CD4-positive, CD25-positive, alpha-beta regulatory T cell (primary cell): ENCODE measurements around the gene TYK2. TPM values are rescaled to one million over a fixed set of nuclear protein-coding genes. Genes with fewer than 3 reads are reported as not detected.
"Not testable (repeated sequence)": the region's sequence is repeated elsewhere in the genome, so short reads cannot be mapped to it uniquely, and the experiment has no call there.

Experiments
- ATAC-seq, 2 donors: fragments of 150-1000 bp; cut with Tn5 transposase; one replicate each; pipeline ENCODE4 v1.10.0; 2021; ENCODE audit warnings: low read depth in 2 of 2, moderate number of reproducible peaks in 2 of 2, moderate library complexity in 1 of 2
- DNase-seq, 3 donors: peaks; one replicate each; pipeline versions ENCODE4 v3.0.0 to v3.0.0-alpha.2; 2012 to 2022; ENCODE audit warnings: mixed read lengths in 1 of 3
- H3K27ac ChIP-seq: one replicate; pipeline ENCODE4 v1.7.0; 2013; ENCODE audit warnings: mild to moderate bottlenecking, low read length; ENCODE audit not compliant: insufficient read depth, poor library complexity, severe bottlenecking
- H3K27me3 ChIP-seq: one replicate; pipeline ENCODE4 v1.7.0; 2013; ENCODE audit warnings: low read length; ENCODE audit not compliant: control insufficient read depth, insufficient read depth
- H3K36me3 ChIP-seq: one replicate; pipeline ENCODE4 v1.7.0; 2013; ENCODE audit warnings: mild to moderate bottlenecking, low read length, moderate library complexity; ENCODE audit not compliant: control insufficient read depth, insufficient read depth
- H3K4me1 ChIP-seq: 2 replicates; pipeline ENCODE4 v1.7.0; 2013; ENCODE audit warnings: mild to moderate bottlenecking, low read length; ENCODE audit not compliant: insufficient read depth, control insufficient read depth, poor library complexity, severe bottlenecking
- H3K4me3 ChIP-seq: one replicate; pipeline ENCODE4 v1.7.0; 2013; ENCODE audit warnings: low read depth, mild to moderate bottlenecking, low read length, moderate library complexity
- H3K9me3 ChIP-seq, 2 experiments: 1 replicate in 1 of 2; 2 replicates in 1 of 2; pipeline ENCODE4 v1.7.0; 2013; ENCODE audit warnings: low read length in 2 of 2, mild to moderate bottlenecking in 1 of 2, moderate library complexity in 1 of 2; ENCODE audit not compliant: control insufficient read depth in 2 of 2
- H3K27ac Mint-ChIP-seq, 3 donors: one replicate each; pipeline ENCODE4 v1.8.0; 2020 to 2022; ENCODE audit warnings: mild to moderate bottlenecking in 3 of 3, mixed read lengths in 3 of 3, moderate library complexity in 2 of 3
- H3K27me3 Mint-ChIP-seq: one replicate; pipeline ENCODE4 v1.8.0; 2022; ENCODE audit warnings: mild to moderate bottlenecking, mixed read lengths
- H3K36me3 Mint-ChIP-seq: one replicate; pipeline ENCODE4 v1.8.0; 2020; ENCODE audit warnings: mixed read lengths
- H3K4me1 Mint-ChIP-seq, 4 donors: one replicate each; pipeline ENCODE4 v1.8.0; 2020 to 2022; ENCODE audit warnings: mixed read lengths in 4 of 4, mild to moderate bottlenecking in 1 of 4
- H3K4me3 Mint-ChIP-seq, 4 donors: one replicate each; pipeline ENCODE4 v1.8.0; 2020 to 2022; ENCODE audit warnings: mild to moderate bottlenecking in 4 of 4, mixed read lengths in 4 of 4, moderate library complexity in 3 of 4
- H3K9me3 Mint-ChIP-seq, 7 donors: one replicate each; pipeline ENCODE4 v1.8.0; 2020 to 2022; ENCODE audit warnings: mixed read lengths in 7 of 7, mild to moderate bottlenecking in 3 of 7, moderate library complexity in 2 of 7
- polyA plus RNA-seq, 4 donors: library from polyadenylated mRNA; unstranded; fragments of 300-500 nt; fragmentation: Illumina TruSeq; gene quantifications; one replicate each; pipeline ENCODE4 v1.2.3, GENCODE V29; 2021
- total RNA-seq: library from RNA; stranded (reverse); gene quantifications from one replicate; pipeline ENCODE4 v1.2.3, GENCODE V29; 2022

Gene TYK2
- total and polyA plus RNA-seq, 5 donors from 2014 or later, result 50.3 to 304 (median 54.8) TPM

DNA sequence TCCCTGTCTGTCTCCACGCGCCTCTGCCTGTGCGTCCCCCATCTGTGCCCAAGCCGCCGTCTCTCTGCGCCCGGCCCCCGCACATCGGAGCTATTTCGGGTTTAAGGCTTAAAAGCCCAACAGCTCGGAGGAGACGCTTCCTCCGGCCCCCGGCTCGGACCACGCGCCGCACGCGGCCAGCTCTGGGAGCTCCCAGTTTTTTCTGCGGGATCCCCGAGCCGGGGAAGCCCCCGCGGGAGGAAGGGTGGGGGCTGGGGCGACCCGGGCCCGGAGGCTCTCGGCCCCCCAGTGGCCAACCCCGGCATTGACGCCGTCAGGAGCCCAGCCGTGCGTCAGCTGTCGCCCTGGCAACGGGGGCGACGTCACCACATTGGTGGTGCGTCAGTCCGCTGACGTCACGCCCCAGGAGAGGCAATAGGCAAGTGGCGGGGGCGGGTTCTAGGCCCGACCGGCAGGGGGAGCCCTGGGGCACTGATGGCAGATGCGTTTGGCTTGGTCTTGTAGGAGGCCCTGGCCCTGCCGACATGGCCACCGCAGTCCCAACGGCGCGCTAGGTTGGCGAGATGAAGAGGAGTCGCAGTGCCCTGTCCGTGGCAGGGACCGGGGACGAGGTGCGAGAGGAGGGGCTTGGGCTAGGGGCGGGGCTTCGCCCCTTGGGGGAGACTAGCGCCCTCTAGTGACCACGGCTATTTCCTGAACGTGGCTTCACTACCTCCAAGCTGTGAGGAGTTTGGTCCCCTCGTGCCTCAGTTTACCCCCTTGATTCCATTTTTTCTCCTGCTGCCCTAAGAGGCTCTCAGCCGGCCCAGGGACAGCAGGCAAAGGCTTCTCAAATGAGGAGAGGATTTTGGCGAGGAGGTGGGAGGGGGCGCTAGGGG is 36.2 kb upstream of the TYK2 start:
- DNase-seq (peak; percentile 89 to 96 (median 96)), ATAC-seq (peak; percentile 66 to 72)
- peaks cover 42% of the 10 kb centered on the region for H3K27me3 Mint-ChIP-seq
- Histone ChIP-seq H3K27me3 (peaks cover 11% of the 10 kb centered on the region), H3K4me1 (peaks cover 64% of the 10 kb centered on the region), H3K9me3 (no peaks in the 10 kb centered on the region), H3K27ac (peak overlapping the region; percentile 73), H3K4me3 (peak overlapping the region; percentile 59), H3K36me3 (no peaks in the 10 kb centered on the region)
- H3K36me3 Mint-ChIP-seq, result no peaks in the 10 kb centered on the region
- H3K27ac Mint-ChIP-seq, result peak overlapping the region; percentile 95 to 97 (median 96)
- H3K4me3 Mint-ChIP-seq, result peak overlapping the region; percentile 47 to 82 (median 78)
- peaks cover 6 to 63% (median 35%) of the 10 kb centered on the region in 4 donors for H3K4me1 Mint-ChIP-seq
- peaks cover 0 to 6% (median 0%) of the 10 kb centered on the region in 7 donors for H3K9me3 Mint-ChIP-seq

DNA sequence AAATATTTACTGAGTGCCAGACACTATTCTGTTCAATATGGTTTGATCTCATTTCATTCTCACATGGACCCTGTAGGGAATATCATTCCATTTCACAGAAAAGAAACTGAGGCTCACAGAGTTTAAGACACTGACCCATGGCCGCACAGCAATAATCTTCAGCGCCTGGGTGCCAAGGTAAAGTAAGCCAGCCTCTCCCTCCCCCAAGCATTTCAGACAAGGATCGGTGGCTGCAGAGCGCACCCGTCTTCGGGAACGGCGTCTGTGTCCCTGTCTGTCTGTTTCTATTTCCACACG is 35.7 kb upstream of the TYK2 start:
- H3K27me3 ChIP-seq, result peaks cover 7% of the 10 kb centered on the region
- Mint-ChIP-seq H3K4me1 (peaks cover 6 to 63% (median 34%) of the 10 kb centered on the region in 4 donors), H3K9me3 (peaks cover 0 to 6% (median 0%) of the 10 kb centered on the region in 7 donors), H3K27ac (peak overlapping the region in 2 of 3 donors; percentile 96 to 97), H3K4me3 (peak overlapping the region; percentile 47 to 82 (median 78)), H3K27me3 (peaks cover 36% of the 10 kb centered on the region), H3K36me3 (no peaks in the 10 kb centered on the region)
- no peak for ATAC-seq
- no peak for DNase-seq
- peak overlapping the region; percentile 59 for H3K4me3 ChIP-seq
- peaks cover 61% of the 10 kb centered on the region for H3K4me1 ChIP-seq
- H3K36me3 ChIP-seq, result no peaks in the 10 kb centered on the region
- H3K27ac ChIP-seq, result peak overlapping the region; percentile 73
- H3K9me3 ChIP-seq, result no peaks in the 10 kb centered on the region

DNA sequence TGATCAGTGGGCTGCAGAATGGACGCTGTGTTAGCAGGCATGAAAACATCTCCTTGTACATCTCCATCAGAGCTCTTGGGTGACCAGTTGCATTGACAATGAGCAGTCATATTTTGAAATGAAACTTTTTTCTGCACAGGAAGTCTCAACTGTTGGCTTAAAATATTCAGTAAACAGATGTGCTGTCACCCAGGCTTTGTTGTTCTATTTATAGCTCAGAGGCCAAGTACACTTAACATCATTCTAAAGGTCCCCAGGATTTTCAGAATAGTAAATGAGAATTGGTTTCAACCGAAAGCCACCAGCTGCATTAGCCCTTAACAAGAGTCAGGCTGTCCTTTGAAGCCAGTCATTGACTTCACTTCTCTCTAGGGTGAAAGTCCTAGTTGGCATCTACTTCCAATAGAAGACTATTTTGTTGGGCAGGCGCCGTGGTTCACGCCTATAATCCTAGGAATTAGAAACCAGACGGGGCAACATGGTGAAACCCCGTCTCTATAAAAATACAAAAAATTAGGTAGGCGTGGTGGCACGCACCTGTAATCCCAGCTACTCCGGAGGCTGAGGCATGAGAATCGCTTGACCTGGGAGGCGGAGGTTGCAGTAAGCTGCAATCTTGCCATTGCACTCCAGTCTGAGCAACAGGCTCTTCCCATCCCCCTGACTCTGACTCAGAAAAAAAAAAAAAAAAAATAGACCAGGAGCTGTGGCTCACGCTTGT is 32.0 kb upstream of the TYK2 start:
- H3K36me3 ChIP-seq, result no peaks in the 10 kb centered on the region
- no peaks in the 10 kb centered on the region for H3K9me3 ChIP-seq
- Mint-ChIP-seq H3K9me3 (peaks cover 0 to 3% (median 0%) of the 10 kb centered on the region in 7 donors), H3K36me3 (no peaks in the 10 kb centered on the region), H3K27ac (peak overlapping the region; percentile 77 to 93 (median 89)), H3K4me1 (peaks cover 10 to 73% (median 43%) of the 10 kb centered on the region in 4 donors), H3K27me3 (peaks cover 8% of the 10 kb centered on the region), H3K4me3 (peak overlapping the region; percentile 40 to 74 (median 70))
- H3K27ac ChIP-seq, result peak overlapping the region; percentile 86
- peak in 2 of 3 donors; percentile 68 to 87 for DNase-seq
- H3K4me1 ChIP-seq, result peaks cover 59% of the 10 kb centered on the region
- peak; percentile 50 to 54 for ATAC-seq
- H3K4me3 ChIP-seq, result peak overlapping the region; percentile 53
- no peaks in the 10 kb centered on the region for H3K27me3 ChIP-seq

DNA sequence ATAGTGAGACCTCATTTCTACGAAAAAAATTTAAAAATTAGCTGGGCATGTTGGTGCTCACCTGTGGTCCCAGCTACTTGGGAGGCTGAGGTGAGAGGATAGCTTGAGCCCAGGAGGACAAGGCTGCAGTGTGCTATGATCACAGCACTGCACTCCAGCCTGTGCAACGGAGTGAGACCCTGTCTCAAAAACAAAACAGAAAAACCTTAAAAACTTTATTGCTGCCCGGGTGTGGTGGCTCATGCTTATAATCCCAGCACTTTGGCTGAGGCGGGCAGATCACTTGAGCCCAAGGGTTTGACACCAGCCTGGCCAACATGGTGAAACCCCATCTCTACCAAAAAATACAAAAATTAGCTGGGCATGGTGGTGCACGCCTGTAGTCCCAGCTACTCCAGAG is 30.9 kb upstream of the TYK2 start:
- ATAC-seq, DNase-seq, H3K4me3 ChIP-seq, H3K9me3 Mint-ChIP-seq, H3K36me3 Mint-ChIP-seq, H3K36me3 ChIP-seq, H3K27me3 Mint-ChIP-seq, H3K27ac ChIP-seq, H3K27me3 ChIP-seq, H3K9me3 ChIP-seq: not testable (repeated sequence)
- H3K4me1 ChIP-seq, result peaks cover 65% of the 10 kb centered on the region
- peak overlapping the region in 1 of 4 donors; percentile 67 for H3K4me3 Mint-ChIP-seq
- H3K4me1 Mint-ChIP-seq, result peaks cover 16 to 76% (median 46%) of the 10 kb centered on the region in 4 donors
- peak overlapping the region in 2 of 3 donors; percentile 89 to 93 for H3K27ac Mint-ChIP-seq

DNA sequence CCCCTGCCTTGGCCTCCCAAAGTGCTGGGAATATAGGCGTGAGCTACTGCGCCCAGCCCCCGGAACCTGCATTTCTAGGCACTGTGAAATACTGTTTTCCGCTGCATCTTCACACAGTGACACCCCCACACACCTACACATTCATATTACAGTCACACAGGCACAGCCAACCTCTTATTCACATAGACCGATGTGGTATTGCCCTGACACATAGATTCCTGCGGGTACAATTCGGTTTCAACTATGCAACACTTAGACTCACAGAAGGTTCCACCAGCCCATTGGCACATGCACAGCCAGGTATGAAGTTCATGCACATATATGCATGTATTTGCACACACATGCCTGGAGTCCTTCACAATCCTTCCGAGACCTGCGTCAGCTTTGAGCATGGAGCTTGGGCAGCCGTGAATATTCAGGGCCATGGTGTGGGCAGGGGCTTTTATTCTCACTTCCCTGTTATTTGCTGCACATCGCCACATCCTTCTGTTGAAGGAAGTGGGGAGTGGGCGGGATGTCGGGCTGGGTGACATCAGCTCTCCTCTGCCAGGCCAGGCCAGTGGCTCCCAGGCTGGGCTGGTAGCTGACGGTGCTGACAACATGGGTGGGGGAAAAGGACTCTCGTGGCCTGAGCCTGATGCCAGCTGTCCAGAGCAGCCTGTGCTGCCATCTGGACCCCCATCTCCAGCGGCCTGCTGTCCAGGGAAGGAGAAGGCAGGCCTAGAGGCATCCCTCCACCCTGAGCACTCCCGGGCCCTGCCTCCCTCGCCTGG is 28.3 kb upstream of the TYK2 start:
- ATAC-seq, result peak; percentile 21 to 23
- peak overlapping the region; percentile 66 for H3K27ac ChIP-seq
- H3K27ac Mint-ChIP-seq, result peak overlapping the region; percentile 90 to 98 (median 96)

DNA sequence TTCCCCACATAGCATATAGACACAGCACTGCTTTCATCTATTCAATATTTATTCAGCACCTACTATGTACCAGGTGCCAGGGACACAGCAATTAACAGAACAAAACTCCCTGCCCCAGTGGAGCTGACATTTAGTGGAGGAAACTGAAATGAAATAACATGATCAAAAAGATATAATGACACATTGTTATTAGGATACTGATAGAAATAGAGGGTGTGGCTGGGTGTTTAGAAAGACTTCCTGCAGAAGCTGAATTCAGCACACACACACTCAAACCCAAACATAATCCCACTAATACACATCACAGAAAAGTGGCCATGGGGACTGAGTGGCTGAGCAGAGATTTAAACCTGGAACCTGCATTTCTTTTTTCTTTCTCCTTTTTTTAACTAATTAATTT is 26.7 kb upstream of the TYK2 start:
- peaks cover 0 to 2% (median 0%) of the 10 kb centered on the region in 7 donors for H3K9me3 Mint-ChIP-seq
- peak in 2 of 3 donors; percentile 45 to 56 for DNase-seq
- peak overlapping the region; percentile 95 for H3K27ac ChIP-seq
- H3K27ac Mint-ChIP-seq, result peak overlapping the region; percentile 90 to 98 (median 97)
- ATAC-seq, result no peak
- H3K4me1 Mint-ChIP-seq, result peaks cover 11 to 93% (median 57%) of the 10 kb centered on the region in 4 donors
- peak overlapping the region; percentile 64 for H3K4me3 ChIP-seq
- H3K9me3 ChIP-seq, result no peaks in the 10 kb centered on the region
- peak overlapping the region; percentile 80 to 93 (median 82) for H3K4me3 Mint-ChIP-seq
- H3K27me3 ChIP-seq, result no peaks in the 10 kb centered on the region
- H3K27me3 Mint-ChIP-seq, result peaks cover 8% of the 10 kb centered on the region
- peaks cover 84% of the 10 kb centered on the region for H3K4me1 ChIP-seq
- H3K36me3 ChIP-seq, result no peaks in the 10 kb centered on the region
- H3K36me3 Mint-ChIP-seq, result no peaks in the 10 kb centered on the region

More for the DNA sequence above, 28.3 kb upstream of the TYK2 start:
- no peaks in the 10 kb centered on the region for H3K36me3 Mint-ChIP-seq
- H3K36me3 ChIP-seq, result no peaks in the 10 kb centered on the region
- peaks cover 0 to 2% (median 0%) of the 10 kb centered on the region in 7 donors for H3K9me3 Mint-ChIP-seq
- H3K27me3 ChIP-seq, result no peaks in the 10 kb centered on the region
- no peaks in the 10 kb centered on the region for H3K9me3 ChIP-seq
- H3K27me3 Mint-ChIP-seq, result peaks cover 1% of the 10 kb centered on the region
- peaks cover 16 to 91% (median 54%) of the 10 kb centered on the region in 4 donors for H3K4me1 Mint-ChIP-seq
- peak in 2 of 3 donors; percentile 47 to 80 for DNase-seq
- H3K4me1 ChIP-seq, result peaks cover 84% of the 10 kb centered on the region
- H3K4me3 Mint-ChIP-seq, result peak overlapping the region; percentile 69 to 95 (median 84)
- H3K4me3 ChIP-seq, result peak overlapping the region; percentile 56

DNA sequence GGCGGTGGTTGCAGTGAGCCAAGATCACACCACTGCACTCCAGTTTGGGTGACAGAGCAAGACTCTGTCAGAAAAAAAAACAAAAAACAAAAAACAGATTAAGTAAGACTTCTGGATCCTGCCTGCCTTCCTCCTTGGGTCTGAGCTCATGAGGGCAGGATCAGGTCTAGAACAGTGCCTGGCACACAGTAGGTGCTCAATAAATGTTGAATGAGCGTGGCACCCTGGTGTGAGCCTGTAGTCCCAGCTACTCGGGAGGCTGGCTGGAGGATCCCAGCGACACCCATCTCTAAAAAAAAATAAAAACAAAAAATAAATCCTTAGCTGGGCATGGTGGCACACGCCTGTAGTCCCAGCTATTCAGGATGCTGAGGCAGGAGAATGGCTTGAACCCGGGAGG is 25.8 kb upstream of the TYK2 start:
- H3K36me3 ChIP-seq, result no peaks in the 10 kb centered on the region
- ATAC-seq (no peak), DNase-seq (no peak)
- Mint-ChIP-seq H3K4me1 (peaks cover 15 to 93% (median 60%) of the 10 kb centered on the region in 4 donors), H3K27ac (peak overlapping the region; percentile 90 to 98 (median 98)), H3K36me3 (no peaks in the 10 kb centered on the region), H3K9me3 (peaks cover 0 to 2% (median 0%) of the 10 kb centered on the region in 7 donors), H3K27me3 (peaks cover 8% of the 10 kb centered on the region), H3K4me3 (peak overlapping the region; percentile 80 to 98 (median 91))
- no peaks in the 10 kb centered on the region for H3K27me3 ChIP-seq
- no peak overlapping the region for H3K4me3 ChIP-seq
- H3K9me3 ChIP-seq, result no peaks in the 10 kb centered on the region
- H3K4me1 ChIP-seq, result peaks cover 85% of the 10 kb centered on the region
- H3K27ac ChIP-seq, result peak overlapping the region; percentile 95
